ENCODE results near the gene KMT2B.

Gene KMT2B

GRCh38 chr19:35696835-35697234, 21.0 kb upstream of the KMT2B start:
- TF ChIP-seq CTCF (IDR thresholded peaks at IDR 0.05; ENCODE audit: borderline replicate concordance, insufficient read depth, low read depth, low read length) = no peak
- no peak overlapping the region for H3K4me3 ChIP-seq (ENCODE audit: low read depth, low read length)

GRCh38 chr19:35702223-35703012, 15.4 kb upstream of the KMT2B start:
- no peak for TF ChIP-seq CTCF (IDR thresholded peaks at IDR 0.05; ENCODE audit: borderline replicate concordance, insufficient read depth, low read depth, low read length)
- peak overlapping the region; percentile 67 for H3K4me3 ChIP-seq (ENCODE audit: low read depth, low read length)

GRCh38 chr19:35703343-35703742, 14.5 kb upstream of the KMT2B start:
- no peak for TF ChIP-seq CTCF (IDR thresholded peaks at IDR 0.05; ENCODE audit: borderline replicate concordance, insufficient read depth, low read depth, low read length)
- H3K4me3 ChIP-seq (ENCODE audit: low read depth, low read length) = no peak overlapping the region

- TF ChIP-seq CTCF (IDR thresholded peaks at IDR 0.05; ENCODE audit: borderline replicate concordance, insufficient read depth, low read depth, low read length) = no peak
- H3K4me3 ChIP-seq (ENCODE audit: low read depth, low read length) = no peak within 1 kb of the TSS
These were observed 13.6 kb upstream of the KMT2B start, which contains the start of gene ZBTB32 for GRCh38 chr19:35704218-35704617. Gene ZBTB32 (plus strand): TSS chr19:35704558. CDS start chr19:35714627, 10,069 bp downstream.

- H3K4me3 ChIP-seq (ENCODE audit: low read depth, low read length) = no peak overlapping the region
- TF ChIP-seq CTCF (IDR thresholded peaks at IDR 0.05; ENCODE audit: borderline replicate concordance, insufficient read depth, low read depth, low read length) = no peak
These were observed 9.4 kb upstream of the KMT2B start for GRCh38 chr19:35708391-35708790.

- H3K4me3 ChIP-seq (ENCODE audit: low read depth, low read length) = peak overlapping the region; percentile 28
- no peak for TF ChIP-seq CTCF (IDR thresholded peaks at IDR 0.05; ENCODE audit: borderline replicate concordance, insufficient read depth, low read depth, low read length)
These were observed 6.7 kb upstream of the KMT2B start for GRCh38 chr19:35710784-35711723.
